ACHN (cell line): Measurements from ENCODE around the gene SLC1A6.
"Not testable (repeated sequence)": the region's sequence is repeated elsewhere in the genome, so short reads cannot be mapped to it uniquely, and the experiment has no call there.

Source experiments
- DNase-seq: peaks from one replicate; pipeline ENCODE4 v3.0.0-alpha.2; 2015
- in situ Hi-C: cut with HindIII; loops from 2 replicates; pipeline ENCODE4 v1.10.0; 2017; ENCODE audit warnings: low sequenced_read_pairs, low pct_ligation_motif_present, low pct_unique_long_range_greater_than_20kb

The SLC1A6 gene

DNA sequence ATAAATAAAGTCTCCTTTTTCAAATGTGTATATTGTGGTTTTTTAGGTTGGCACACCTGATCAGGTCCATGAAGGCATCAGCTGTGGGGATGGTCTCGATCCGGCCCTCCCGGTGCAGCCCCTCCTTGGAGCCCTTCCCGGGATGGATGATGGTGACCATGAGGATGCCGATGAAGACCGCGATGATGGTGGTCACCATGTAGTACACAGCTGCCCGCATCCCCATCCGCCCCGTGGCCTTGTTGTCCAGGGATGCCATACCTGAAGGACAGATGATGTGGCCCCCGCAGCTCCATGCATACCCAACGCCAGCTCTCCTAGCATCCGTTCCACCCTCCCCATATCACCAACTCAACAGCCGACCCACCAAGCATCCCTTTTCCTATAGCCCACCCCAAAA lies 11.4 kb downstream of the SLC1A6 start:
- in situ Hi-C loops, result no loop called here
- no peak for DNase-seq

DNA sequence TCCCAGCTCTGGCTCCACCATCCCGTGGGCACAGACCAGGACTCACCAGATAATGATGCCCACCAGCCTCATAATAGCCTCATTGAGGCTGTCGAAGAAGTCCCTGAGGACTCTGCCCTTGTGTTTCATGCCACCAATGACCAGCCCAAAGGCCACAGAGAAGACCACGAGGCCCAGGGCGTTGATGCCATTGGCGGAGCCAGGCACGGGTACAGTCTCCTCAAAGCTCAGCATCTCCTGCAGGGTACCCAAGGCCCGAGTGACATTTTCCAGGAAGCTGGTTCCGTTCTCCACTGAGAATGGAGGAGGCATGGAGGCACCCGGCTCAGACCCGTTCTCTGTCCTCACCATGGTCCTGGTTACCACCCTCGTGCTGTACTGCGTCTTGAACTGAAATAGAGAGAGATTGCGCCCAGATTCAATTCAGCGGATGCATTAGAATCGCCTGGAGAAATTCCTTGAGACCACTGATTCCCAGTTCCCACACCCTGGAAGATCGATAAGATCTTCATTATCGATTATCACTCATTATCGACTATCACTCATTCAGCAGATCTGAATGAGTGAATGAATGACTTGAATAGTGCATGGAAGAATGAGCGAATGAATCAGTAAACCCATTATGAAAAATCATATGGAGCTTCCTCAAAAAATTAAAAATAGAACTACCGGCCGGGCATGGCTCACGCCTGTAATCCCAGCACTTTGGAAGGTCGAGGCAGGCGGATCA lies 17.5 kb downstream of the SLC1A6 start:
- DNase-seq, result no peak
- in situ Hi-C loops, result no loop called here

DNA sequence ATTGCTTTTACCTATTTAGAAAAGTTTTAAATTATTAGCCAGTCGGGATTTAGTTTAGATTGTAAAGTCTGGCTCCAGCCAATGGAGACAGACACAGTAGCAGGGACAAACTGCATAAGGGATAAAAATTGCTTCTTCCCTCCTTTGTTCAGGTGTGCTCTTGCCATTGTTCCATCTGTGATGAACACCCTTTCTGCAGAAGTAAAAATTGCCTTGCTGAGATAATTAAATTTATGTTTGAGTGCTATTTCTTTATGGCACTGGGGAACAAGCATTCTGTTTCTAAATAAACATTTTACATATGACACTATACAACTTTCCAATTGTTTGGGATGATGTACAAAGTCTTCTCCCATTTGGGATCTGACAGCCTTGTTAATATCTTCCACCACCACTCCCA lies 20.4 kb downstream of the SLC1A6 start:
- in situ Hi-C loops, result no loop called here
- no peak for DNase-seq

DNA sequence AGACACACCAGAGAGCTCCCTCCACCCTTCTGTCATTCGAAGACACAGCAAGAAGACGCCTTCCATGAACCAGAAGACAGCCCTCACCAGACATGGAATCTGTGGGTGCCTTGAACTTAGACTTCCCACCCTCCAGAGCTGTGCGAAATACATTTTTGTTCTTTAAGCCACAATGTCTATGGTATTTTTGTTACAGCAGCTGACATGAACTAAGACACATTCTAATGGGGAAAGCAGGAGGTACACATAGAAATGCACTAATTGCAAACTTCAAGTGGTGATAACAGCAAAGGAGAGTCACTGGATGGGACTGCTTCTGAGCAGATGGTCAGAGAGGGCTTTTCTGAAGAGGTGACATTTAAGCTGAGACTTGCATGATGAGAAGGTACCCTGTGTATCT lies 22.2 kb downstream of the SLC1A6 start:
- in situ Hi-C loops, result no loop called here

DNA sequence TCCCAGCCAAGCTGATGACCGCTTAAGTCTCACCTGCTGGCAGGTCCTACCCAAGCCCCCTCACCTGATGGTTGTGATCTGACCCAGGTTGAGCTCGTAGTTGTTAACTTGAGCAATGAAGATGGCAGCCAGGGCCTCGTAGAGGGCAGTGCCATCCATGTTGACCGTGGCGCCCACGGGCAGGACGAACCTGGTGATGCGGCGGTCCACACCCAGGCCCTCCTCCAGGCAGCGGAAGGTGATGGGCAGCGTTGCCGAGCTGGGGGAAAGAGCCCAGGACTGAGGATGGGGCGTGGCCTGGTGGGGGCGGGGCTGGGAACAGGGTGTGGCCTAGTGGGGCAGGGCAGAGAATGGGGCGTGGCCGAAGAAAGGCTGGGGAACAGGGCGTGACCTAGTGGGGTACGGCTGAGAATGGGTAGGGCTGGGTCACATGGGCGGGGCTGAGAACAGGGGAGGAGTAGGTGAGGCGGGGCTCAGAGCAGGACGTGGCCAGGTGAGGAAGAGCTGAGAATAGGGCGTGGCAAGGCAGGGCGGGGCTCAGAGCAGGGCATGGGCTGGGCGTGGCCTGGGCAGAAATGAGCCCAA lies 25.5 kb downstream of the SLC1A6 start:
- DNase-seq, result no peak
- in situ Hi-C loops, result no loop called here

More for the DNA sequence above, 22.2 kb downstream of the SLC1A6 start:
- DNase-seq, result no peak

DNA sequence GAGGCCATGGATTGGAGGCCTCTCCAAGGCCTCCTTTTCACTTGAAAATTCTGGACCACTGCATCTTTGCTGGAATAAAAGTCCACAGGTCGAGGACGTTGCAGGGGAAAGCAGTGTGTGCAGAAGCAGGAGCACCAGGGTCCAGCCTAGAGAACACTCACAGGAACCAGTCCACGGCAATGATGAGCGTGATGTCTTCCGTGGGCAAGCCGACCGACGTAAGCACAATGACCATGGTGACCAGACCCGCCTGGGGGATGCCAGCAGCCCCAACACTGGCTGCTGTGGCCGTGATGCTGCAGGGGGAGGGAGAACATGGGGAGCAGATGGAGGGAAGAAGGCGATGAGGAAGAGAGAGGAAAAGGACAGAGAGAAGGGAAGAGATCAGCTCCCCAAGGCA lies 26.9 kb downstream of the SLC1A6 start:
- in situ Hi-C loops, result no loop called here
- no peak for DNase-seq

DNA sequence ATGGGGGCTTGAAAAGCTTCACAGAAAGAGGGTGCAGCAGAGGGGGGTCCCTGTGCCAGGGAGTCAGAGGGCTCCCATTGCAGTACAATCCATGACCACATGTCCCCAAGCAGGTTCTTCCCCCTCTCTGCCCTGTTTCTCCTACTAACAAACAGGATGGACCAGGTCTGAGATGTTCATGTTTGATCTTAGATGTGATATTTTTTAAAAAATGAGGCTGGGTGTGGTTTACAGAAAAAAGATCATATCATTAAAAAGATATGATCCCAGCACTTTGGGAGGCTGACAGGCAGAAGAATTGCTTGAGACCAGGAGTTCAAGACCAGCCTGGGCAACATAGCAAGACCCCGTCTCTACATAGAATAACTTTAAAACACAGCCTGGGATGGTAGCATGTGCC lies 29.2 kb downstream of the SLC1A6 start:
- in situ Hi-C loops, result no loop called here
- no peak for DNase-seq

DNA sequence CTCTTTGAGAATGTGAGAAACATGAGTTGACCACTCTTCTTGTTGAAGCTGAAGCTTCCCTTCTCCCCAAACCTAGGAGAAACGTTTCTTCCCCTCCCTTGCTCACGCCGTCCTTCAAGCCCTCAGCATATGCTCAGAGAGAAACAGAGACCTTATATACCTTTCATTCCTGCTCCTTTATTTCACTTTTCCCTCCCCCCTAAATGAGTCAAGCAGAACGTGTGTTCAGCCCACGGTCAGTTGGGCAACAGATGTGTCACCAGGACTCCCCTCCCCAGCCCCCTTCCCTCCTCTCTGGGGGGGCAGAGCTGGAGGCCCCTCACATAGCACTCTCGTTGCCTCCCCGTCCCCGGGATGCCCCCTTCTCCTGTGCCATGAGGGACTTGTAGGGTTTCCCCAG lies 29.8 kb downstream of the SLC1A6 start:
- DNase-seq, result no peak

DNA sequence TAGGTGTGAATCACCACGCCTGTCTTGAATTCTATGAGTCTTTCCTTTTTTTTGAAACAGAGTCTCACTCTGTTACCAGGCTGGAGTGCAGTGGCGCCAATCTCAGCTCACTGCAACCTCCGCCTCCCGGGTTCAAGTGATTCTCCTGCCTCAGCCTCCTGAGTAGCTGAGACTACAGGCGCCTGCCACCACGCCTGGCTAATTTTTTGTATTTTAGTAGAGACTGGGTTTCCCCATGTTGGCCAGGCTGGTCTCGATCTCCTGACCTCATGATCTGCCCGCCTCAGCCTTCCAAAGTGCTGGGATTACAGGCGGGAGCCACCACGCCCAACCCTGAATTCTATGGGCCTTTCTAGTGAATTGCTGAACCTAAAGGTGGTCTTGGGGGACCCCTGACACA lies 30.3 kb downstream of the SLC1A6 start:
- in situ Hi-C loops, DNase-seq: not testable (repeated sequence)

More for the DNA sequence above, 29.8 kb downstream of the SLC1A6 start:
- in situ Hi-C loops, result no loop called here

DNA sequence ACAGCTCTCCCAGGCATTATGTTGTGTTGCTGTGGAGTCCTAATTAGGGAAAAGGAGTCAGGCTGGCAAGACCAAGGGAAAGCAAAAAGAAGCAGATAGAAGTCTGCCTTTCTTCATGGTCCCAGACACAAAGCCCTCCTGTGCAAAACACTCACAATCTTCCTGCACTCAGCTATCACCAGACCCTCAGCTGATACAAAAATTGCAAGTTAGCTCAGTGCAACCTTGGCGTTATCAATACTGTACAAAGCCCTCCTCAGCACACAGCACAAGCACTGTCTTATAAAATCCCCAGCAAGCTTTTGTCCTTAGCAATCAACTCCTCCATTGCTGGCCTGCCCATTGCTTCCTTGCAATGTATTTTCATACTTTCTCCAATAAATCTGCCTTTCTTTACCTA lies 35.2 kb downstream of the SLC1A6 start:
- in situ Hi-C loops, result no loop called here

DNA sequence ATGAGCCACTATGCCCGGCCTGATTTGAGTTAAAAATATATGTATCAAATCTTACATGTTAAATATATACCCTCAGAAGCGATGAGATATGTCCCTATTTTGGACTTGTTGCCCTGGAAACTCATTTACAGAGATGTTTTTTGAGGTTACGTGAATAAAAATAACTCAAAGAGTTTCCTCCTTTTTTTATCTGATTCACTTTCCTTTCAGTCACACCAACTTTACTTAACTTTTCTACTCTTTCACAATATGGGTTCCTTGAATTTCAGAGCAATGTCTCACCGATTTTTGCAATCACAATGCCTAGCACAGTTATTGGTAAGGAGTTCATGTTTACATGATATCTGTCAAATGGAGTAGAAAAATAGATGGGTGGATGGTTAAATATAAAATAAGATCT lies 36.1 kb downstream of the SLC1A6 start:
- in situ Hi-C loops, result no loop called here
- DNase-seq, result no peak

More for the DNA sequence above, 35.2 kb downstream of the SLC1A6 start:
- no peak for DNase-seq

DNA sequence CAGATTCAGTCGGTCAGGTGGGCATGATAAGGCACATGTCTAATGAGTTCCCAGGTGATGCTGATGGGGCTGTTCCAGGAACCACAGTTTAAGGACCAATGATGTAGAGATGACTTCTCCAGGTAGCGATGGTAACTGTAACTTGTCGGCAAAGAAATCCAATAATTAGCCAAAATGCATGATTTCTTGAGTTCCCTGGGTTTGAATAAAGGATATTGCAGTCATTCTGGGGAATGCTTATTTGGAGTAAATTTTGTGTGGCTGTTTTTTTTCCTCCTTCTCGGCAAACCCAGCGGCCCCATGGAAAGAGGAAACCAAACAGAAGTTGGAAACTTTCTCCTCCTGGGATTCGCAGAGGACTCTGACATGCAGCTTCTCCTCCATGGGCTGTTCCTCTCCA lies 38.5 kb downstream of the SLC1A6 start, which contains the start of gene OR7C2:
Gene OR7C2 (plus strand): TSS at position 301 of the 400 bp plus-strand sequence. CDS start 0 bp downstream, at position 301.
- in situ Hi-C loops, result no loop called here

DNA sequence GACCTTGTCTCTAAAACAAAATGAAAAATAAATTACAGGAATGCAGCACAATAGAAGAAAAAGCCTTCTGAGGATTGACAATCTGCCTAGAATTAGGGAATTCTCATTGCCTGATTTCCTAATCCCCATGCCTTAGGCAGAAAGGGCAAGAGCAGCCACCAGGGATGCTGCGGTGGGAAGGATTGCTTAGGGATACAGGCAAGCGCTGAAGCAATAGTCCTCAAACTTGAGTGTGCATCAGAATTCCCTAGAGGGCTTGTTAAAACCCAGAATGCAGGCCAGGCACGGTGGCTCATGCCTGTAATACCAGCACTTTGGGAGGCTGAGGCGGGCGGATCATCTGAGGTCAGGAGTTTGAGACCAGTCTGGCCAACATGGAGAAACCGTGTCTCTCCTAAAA lies 39.4 kb downstream of the SLC1A6 start:
- in situ Hi-C loops, result no loop called here
- no peak for DNase-seq

More for the DNA sequence above, 38.5 kb downstream of the SLC1A6 start, which contains the start of gene OR7C2:
- no peak for DNase-seq

DNA sequence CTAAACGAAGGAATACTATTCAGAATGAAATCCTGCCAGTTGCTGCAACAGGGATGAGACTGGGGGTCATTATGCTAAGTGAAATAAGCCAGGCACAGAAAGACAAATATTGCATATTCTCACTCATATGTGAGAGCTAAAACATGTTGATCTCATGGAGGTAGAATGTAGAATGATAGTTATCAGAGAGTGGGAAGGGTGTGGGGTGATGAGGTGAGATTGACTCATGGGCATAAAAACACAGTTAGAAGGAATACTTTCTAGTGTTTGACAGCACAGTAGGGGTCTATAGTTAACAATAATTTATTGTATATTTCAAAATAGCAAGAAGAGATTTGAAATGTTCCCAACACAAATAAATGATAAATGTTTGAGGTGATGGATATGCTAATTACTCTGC lies 46.2 kb downstream of the SLC1A6 start:
- in situ Hi-C loops, result no loop called here
- no peak for DNase-seq

DNA sequence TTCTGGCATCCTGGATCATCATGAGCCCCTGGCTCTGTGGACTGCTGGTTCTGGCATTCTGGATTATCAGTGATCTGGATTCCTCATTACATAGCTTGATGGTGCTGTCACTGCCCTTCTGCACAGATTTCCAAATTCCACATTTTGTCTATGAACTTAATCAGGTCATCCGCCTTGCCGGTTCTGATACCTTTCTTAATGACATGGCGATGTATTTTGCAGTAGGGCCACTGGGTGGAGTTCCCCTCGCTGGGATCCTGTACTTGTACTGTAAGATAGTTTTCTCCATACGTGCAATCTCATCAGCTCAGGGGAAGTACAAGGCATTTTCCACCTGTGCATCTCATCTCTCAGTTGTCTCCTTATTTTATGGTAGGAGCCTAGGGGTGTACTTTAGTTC lies 62.8 kb downstream of the SLC1A6 start:
- DNase-seq, result no peak

DNA sequence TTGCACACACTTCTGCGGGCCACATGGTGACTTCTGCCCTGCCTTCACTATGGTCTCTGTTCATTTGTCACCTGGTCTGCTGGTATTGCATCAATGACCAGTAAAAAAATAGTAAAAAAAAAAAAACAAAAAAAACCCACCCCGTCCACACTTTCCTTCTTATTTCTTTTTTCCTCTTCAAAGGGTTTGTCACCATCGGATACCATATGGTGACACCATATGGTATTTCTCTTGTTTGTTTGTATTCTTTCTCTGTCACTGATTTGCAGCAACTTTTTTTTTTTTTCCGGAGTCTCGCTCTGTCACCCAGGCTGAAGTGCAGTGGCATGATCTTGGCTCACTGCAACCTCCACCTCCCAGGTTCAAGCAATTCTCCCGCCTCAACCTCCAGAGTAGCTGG lies 64.5 kb downstream of the SLC1A6 start:
- DNase-seq, result no peak
- in situ Hi-C loops, result no loop called here

More for the DNA sequence above, 62.8 kb downstream of the SLC1A6 start:
- in situ Hi-C loops, result no loop called here

DNA sequence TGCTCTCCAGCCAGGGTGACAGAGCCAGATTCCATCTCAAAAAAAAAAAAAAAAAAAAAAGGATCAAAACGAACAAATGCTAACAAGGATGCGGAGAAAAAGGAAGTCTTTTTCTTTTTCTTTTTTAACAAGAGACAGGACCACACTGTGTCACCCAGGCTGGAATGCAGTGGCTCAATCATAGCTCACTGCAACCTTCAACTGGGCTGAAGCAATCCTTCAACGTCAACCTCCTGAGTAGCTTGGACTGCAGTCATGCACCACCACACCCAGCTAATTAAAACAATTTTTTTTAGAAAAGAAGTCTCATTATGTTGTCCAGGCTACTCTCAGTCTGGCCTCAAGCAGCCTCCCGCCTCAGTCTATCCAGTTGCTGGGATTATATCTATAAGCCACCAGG lies 73.0 kb downstream of the SLC1A6 start:
- DNase-seq, result no peak
- in situ Hi-C loops, result no loop called here

DNA sequence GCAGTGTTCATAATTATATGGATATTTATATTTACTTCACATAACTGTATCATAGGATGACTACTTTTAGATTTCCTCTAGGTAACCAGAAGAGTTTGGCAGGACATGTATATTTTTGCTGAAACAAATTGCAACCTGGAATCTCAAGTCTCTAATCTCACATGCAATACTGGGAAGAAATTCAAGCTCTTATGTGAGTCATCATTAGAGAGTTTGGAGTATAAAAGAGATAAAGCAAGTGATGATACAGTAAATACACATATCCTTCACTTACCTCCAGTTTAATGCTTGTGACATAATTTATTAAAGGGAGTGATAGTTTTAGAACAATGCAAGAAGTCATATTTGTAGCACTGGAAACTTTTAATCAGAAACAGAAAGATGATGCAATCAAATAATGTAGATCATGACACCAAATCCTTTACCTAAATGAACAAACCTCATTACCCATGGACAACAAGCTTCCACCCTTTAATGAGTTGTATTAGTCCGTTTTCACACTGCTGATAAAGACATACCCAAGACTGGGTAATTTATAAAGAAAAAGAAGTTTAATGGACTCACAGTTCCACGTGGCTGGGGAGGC lies 77.9 kb downstream of the SLC1A6 start:
- no peak for DNase-seq
- in situ Hi-C loops, result no loop called here
